SKM-1 (cell line): ENCODE results near the gene RYR3.

Source experiments
- DNase-seq: peaks from one replicate; lab custom pipeline; 2025; ENCODE audit not compliant: unreplicated experiment; lab: John Stamatoyannopoulos, UW

Gene RYR3

DNA sequence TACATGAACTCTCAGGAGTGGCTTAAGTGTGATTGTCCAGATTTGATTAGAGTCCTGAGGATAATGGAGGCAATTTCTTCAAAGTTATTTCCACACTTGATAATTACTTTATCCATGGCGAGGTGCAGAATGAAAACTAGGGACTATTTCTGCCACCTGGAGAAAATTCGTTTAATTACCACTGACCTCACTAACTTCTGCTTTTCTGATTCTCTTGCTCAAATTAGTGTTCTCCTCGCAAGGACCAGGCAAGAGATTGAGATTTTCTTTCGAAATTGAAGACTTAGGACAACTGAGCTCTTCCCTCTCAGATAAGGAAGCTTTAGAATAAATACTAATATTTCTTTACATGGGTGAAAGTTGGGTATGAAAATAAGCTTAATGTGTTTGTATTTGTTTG is 135.2 kb downstream of the RYR3 start:
- no peak for DNase-seq

DNA sequence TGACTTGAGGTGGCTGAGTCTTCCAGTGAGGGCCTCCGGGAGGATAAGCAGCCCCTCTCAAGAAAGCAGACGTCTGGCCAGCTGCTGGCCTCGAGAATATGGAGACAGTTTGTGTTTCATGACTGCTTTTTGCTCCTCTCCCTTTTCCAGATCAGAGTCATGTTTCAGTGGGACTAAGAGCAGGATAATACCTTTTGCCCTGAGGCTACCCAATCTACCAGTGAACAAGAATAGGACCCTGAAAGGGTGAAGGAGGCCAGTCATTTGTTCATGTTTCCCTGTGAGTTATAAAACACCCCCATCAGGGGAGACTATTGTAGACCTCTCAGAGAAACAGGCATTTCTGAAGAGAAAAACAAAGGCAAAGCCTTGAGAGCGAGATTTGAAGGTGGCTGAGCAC is 137.4 kb downstream of the RYR3 start:
- DNase-seq: no peak

DNA sequence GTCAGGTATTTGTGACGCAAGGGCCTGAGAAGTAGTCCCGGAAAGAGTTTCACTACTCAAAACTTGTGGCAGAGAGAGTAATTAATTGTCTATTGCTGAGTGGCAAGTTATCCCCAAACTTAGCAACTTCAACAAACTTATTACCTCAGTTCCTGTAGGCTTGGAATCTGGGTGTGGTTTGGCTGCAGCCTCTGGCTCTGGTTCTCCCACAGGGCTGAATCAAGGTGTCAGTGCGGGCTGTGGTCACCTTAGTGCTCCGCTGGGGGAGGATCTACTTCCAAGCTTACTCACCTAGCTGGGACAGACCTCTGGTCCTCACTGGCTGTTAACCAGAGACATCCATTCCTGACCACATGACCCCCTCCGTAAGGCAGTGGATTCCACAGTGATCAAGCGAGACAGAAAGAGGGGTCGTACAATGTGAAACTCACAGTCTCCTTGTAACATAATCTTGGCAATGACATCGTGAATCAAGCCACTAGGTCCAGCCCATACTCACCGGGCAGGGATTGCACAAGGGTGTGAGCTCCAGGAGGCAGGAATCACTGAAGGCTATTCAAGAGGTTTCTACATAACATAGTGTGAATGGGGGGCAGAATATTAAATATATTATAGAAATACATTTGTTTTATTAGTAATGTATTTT is 138.3 kb downstream of the RYR3 start:
- DNase-seq: no peak

DNA sequence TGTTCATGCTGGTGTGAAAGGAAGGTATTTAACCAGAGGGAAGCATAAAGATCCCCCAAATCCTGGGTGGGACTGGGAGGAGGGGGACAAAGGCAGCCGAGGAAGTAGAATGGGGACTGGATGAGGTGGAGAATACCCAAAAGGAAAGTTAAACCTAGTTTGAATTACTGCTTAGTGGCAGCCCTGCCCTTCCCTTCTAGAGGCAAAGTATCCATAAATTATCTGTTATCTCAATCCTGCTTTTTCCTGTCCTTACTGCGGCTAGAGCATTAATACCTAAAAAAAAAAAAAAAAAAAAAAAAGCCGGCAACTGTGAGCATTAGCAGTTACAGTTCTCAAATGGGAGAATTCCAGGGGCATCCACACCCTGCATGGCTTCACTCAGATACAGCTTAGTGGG is 139.0 kb downstream of the RYR3 start:
- no peak for DNase-seq

DNA sequence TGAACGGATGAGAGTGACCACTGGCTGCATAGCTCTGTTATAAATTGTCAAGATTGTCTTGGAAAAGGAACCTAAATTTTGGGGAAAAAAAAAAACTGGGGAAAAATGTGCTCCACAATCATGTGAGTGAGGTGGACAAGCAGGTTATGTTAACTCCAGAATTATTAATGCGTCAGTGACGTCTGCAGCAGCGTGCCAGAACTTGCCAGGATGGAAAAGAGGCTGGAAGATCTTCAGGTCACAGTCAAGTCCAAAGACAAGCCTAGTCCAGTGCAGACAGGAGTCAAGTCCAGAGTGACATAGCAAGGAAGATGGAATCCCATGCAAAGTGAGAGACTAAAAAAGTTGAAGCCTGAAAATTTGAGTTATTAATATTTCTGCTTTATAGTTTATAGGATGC is 140.6 kb downstream of the RYR3 start:
- no peak for DNase-seq

DNA sequence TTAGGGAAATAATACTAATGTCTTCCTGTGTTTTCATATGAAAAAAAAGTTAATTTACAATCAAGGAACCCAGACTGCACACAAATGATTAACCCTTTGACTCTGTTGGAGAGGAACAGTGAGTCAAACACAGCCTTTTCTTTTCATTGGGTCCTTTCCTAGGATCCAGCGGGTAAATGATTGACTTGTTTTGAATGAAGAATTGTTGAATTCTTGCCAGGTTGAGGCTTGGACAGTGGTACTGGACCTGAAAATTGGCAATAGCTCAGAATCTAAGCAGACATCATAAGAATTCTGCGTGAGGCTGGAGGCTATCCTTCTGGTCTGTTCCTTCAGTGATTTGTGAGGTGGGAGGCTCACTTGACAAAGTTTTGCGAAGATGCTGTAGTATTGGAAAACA is 143.0 kb downstream of the RYR3 start:
- no peak for DNase-seq

DNA sequence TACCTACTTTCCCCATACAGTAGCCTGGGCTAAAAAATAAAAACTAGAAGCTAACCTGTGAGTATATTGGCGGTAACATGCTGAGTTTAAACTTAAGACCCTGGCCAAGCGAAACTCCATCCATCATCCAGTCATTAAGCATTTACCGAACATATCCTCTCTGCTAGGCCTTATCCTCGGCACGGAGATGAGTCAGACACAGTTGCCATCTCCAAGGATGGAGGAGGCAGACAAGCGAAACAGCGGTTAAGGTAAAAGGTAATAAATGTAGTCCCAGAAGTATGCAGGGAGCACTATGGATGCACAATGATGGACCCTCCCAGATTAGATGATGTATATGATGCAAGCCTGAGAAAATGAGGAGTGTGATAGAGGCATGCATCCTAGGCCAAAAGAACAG is 143.6 kb downstream of the RYR3 start:
- DNase-seq: no peak

DNA sequence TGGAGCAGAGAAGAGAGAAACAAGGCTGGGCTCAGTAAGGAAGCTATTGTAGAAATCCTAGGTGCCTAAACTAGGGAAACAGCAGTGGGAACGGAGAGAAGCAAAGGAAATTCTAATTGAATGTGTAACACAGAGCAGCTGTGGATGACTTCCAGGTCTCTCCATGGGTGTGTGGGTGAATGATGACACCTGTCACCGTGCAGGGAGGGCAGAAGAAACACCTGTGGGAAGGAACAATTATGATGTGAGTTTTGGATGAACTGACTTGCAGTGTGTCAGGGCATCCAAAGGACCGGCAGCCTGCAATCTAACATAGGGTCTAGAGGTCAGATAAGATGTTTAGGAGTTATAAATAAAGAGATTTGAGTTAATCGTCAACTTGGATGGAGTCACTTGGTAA is 144.2 kb downstream of the RYR3 start:
- DNase-seq: no peak

DNA sequence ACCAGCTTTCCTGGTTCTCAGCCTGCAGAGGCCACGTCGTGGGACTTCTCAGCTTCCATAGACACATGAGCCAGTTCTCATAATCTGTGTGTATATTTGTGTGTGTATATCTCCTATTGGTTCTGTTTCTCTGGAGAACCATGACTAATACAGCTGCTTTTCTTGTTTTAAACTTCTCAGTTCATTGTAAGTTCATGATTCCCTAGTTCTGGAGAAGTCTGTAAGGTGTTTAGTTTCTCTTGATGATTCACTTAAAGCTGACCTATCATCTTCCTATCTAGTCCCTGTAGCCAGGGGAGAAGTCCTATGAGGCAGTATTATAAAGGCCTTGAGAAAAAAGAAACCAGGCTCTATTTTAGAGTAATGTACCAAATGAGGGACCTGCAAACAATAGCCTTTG is 147.7 kb downstream of the RYR3 start:
- DNase-seq: no peak

DNA sequence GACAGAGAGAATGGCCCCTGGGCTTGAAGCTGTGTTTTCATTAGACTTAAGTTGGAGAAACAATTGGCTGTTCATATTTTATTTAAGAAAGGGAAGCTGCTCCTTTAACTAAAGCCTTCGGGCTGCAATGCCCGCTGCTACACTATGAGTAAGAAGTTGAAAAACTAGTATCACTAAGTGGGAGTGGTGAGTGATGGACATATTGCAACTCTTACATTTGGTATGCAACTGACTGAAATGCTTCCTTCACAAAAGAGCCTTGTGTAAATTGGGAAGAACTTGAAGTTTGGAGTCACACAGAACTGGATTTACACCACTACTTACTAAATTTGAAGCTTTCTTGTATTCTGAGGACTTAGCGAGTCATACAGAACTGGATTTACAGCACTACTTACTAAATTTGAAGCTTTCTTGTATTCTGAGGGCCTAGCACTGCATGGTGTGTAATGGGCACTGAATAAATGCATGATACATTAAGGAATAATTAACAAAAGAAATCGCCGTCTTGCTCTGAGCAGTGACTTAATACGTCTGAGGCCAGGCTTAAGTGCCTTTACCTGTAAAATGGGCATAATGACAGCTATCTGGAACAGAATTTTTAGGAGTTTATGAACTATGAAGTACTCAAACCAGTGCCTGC is 149.5 kb downstream of the RYR3 start:
- DNase-seq: no peak

DNA sequence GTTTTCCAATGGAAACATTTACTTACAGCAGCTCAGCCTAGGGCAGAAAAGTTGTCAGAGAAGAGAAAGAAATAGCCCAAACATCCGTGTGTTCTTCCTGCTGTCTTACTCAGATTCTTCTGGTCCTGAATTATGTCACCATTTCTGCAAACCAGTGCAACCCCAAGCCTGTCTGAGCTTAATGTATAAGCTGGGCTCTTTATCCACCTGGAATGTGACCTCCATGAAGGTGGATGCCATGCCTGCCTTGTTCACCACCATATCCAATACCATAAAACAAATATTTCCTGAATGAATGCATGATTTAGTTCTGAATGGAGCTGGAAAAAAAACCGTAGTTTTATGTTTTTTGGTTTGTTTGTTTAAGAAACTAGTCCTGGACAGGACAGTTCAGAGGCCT is 150.9 kb downstream of the RYR3 start:
- no peak for DNase-seq

DNA sequence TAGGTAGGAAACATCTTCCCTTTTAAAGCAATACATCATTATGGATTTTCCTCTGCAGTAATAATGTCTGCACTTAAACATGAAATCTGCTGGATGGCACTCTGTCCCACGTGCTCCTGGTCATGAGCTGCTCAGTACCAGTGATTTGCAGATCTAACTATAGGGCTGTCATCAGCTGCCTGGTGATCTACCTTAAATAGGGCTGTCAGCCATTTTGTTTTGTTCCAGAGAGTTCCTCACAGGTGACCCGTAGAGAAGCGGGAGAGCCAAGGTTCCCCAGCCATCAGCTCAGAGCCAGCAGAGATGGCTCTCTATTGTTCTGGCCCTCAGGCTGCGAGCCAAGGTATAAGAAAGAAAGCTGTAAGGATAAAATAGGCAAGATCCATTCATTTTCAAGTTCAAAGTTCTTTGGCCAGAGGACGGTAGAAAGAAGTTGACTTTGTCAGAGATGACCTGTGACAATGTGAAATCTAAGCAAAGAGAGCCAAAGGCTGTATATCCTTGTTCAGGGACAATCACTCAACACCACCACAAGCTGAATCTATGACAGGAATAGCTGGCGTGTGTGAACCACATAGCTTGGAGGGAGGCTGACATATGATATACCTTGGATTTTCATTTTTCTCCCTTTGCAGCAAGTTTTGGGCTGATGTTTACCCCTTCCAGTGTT is 156.5 kb downstream of the RYR3 start:
- DNase-seq: no peak

DNA sequence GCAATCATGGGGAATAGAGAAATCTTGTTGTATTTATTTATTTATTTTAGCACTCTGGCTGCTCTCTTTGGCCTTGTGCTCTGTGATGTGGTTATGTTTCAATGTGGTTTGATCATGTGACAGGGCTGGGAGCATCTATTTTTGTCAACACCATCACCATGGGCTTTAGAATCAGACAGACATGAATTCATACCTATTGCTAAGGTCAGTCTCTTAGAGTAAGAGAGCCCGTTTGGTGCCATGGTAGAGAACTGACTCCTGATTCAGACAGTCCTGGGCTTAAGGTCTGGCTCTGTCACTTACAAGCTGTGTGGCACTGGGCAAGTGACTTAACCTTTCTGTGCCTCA is 157.0 kb downstream of the RYR3 start:
- DNase-seq: no peak

DNA sequence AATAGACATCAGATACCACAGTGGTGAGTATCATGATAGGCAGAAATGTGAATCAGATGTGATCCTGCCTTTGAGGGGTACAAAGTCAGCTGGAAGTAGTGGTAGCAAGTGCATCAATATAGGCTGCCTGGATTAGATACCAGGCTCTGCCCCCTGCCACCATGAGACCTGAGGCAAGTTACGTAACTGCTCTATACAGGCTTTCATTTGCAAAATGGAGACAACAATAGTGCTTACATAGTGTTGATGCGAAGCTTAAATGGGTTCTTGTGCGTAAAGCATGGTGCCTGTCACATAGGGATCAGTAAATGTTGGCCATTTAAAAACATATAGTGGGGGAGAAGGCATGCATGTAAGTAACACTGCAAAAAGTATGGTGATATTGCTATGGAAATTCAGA is 158.0 kb downstream of the RYR3 start:
- DNase-seq: no peak

DNA sequence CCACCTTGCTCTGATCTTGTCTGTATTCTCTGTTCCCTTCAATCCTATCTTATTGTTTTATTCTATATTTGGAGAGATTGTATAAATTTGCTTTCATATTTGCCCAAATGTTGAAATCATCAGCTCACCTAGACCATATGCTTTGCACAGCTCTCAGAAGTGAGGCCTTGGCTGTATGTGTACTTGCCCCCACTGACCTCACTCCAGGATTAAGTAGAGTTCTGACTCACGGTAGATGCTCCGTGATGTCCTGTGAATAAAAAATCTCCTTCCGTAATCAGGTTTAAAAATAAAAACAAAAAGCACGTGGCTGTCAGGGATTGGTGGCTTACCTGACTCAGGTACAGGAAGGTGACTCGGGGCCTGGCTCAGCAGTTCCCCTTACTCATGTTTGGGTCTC is 162.2 kb downstream of the RYR3 start:
- DNase-seq: no peak

DNA sequence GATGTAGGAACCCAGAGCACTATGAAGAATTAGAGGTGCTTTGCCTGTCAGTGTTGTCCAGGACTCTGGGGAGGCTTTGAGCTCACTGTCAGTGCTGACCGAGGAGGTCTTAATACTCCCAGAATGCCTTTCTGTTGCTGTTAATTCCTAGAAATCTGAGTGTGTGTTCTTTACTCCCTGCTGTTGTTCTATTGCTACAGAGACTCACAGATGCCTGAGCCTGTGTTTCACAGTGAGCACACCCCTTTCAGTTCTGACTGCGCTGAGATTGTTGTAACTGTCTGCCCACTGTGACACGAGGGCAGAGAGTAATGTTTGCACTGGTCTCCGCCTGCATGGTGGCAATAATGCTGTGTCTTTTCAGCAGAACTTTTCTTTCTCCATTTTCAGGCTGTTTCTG is 162.9 kb downstream of the RYR3 start:
- DNase-seq: no peak

DNA sequence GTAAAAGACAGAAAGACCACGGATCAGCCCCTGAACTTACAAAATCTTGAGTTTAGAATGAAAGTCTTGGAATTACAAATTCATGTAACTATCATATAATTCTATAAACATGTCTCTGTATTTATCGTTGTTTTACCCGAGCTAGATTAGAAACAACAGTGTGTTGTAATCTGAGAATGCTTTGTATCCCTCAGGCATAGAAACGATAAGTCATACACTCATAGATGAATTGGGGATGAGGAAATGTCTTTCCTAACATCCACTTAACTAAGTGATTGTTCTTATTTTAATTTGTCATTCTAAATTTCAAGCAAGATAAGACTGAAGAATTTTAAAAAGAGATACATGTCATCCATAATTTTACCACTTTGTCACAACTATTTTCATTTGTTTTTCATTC is 165.3 kb downstream of the RYR3 start:
- DNase-seq: no peak

DNA sequence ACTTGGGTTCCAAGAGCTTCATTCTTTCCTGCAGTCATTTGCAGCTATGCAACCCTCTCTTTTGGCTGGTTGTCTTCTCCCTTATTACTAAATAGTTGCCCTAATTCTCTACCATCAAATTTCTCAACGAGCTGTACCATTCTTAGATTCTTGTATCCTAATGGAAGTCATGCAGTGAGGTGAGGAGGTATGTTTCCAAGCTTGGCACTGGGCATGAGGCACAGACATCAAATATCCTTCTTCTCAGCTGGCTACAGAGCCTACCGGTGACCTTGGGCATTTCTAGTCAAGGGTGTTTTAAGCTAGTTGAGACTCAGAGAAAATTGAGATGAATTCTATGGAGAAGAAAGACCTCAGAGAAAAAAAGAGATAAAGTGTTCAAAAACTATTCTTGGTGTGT is 166.1 kb downstream of the RYR3 start:
- no peak for DNase-seq

DNA sequence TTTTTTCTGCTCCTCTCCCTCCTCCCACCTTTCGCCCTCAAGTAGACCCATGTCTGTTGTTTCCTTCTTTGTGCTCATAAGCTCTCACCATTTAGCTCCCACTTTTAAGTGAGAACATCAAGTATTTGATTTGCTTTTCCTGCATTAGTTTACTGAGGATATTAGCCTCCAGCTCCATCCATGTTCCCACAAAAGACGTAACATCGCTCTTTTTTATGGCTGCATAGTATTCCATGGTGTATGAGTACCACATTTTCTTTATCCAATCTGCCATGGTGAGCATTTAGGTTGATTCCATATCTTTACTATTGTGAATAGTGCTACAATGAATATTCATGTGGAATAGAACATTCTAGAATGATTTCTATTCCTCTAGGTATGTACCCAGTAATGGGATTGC is 178.6 kb downstream of the RYR3 start:
- DNase-seq: no peak

DNA sequence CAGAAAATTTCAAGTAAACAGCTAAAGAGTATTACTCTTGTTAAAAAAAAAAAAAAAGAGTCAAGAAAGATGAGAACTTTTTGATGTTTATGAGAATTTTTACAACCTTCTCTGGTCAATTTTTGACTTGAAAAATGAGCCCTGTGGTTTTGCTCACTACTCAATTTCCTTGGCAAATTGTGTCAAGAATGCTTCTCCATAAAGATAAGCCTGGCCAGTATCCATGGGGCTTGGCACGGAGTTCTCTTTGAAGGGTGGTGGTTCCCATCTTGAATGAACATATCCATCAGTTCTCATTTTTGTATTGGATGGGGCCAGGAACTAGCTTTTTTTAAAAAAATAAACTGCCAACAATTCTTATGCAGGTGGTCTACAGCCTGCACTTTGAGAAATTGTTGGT is 179.9 kb downstream of the RYR3 start:
- no peak for DNase-seq

DNA sequence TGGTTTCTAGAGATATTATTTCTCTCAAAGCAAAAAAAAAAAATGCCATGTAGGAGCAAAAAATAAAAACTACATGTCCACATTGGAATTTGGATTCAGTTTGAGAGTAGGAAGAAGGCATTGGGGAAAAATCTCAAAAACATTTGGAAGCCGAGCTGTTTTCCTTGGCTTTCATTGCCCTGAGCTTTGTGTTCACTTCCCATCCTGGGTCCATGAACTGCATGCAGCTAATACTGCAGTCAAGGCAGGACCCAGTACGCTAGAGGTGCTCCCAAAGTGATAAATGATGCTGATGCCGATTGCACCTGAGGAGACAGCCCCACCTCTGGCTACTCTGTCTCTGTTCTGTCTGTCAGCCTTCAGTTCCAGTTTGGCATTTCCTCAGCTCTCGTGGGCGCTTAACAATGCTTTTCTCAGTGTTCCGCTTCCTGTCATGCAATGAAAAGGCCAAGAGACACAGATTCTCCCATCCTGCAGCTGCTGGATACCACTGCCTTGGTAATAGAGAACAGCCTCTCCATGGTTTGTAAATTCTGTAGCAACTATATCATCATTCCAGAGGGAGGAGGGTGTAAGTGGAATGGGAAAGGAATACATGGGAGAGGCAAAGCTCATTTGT is 181.8 kb downstream of the RYR3 start:
- no peak for DNase-seq

DNA sequence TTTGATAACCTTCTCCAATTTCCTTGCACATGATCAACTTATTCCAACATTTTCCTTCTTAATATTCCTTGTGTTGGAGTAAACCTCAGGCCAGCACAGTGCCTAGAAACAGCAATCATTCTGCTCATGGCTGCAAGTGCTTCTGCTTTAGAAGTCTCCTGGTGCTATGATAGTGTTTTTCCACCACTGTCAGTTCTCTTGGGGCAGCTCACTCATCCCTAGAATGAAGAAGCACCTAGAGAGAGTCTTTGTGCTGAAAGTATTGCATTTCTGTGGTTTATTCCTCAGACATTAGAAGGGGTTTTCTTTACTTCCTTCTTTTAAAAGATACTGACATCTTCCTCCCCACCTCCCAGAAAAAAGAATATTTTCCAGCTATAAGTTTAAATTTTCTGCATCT is 183.5 kb downstream of the RYR3 start:
- DNase-seq: no peak
